GM19328 (cell line): ENCODE data around the gene NUP214.
"Not testable (repeated sequence)": the region's sequence is repeated elsewhere in the genome, so short reads cannot be mapped to it uniquely, and the experiment has no call there.

ENCODE experiments used
- ATAC-seq: cut with Tn5 transposase; IDR thresholded peaks from one replicate; pipeline ENCODE4 v1.9.1; 2021; ENCODE audit warnings: mild to moderate bottlenecking, moderate library complexity; ENCODE audit not compliant: unreplicated experiment

The NUP214 gene

DNA sequence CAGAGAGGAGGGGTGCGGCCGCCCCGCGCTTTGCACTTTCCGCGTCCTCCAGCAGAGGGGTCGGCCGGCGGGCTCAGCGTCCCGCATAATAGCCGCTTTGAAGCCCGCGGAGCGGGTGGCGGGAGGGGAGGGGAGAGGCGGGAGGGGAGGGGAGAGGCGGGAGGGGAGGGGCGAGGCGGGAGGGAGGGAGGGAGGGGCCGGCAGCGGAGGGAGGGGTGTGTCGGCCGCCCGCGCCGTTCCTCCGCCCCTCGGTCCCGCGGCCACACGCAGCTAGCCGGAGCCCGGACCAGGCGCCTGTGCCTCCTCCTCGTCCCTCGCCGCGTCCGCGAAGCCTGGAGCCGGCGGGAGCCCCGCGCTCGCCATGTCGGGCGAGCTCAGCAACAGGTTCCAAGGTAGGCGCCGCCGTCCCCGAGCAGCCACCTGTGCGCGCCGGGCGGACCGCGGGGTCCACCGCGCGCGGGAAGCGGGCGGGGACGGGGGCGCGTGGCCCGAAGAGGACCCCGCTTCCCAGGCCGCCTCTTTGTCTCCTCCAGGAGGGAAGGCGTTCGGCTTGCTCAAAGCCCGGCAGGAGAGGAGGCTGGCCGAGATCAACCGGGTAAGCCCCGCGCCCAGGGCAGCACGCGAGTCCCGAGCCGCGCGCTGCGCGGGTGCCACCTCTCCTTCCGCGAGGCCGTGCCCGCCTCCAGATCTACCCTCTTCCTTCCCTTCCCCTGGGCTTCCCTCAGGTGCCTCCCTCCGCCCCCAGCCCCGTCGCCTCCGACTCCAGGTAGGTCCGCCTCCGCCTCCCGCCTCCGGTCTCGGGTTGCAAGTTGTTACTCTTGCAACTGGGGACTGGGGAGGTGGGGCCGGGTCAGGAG, 28.9 kb upstream of the NUP214 start, which contains the start of gene AIF1L:
TSS of gene AIF1L (plus strand) at position 263 of the 857 bp plus-strand sequence. CDS start at position 362, 99 bp downstream.
- ATAC-seq = no peak

GRCh38 chr9:131097126-131097947, 28.0 kb upstream of the NUP214 start:
- no peak for ATAC-seq

- no peak for ATAC-seq
These were observed 27.5 kb upstream of the NUP214 start for GRCh38 chr9:131097948-131098278.

DNA sequence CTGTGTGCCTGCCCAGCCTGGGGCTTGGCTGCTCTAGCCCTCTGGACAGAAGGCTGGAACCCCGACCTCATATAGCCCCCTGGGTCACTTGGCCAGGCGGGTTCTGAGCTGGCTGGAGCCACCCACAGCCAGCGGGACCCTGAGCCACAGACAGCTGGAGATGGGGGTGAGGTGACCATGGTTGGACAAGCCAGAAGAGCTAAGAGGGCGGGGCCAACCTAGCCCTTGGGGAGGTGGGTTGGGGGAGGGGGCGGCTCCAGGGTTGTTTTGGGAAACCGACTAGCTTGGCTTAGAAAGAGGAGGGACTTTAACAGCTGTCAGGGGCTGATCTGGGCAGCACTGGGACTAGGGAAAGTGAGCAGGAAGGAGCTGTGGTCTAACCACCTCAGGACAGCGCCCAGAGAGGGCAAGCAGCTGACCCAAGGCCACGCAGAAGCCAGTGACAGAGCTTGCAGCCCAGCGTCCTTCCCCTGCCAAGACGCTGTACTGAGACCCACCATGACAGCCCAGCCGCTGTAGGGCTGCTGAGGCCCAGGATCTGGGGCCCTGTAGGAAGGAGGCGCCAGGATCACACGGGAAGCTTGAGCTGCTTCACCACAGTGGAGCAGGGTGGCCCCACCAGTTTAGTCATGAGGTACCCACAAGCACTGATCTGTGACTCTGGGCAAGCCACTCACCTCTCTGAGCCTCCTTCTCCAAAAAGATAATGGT, 26.8 kb upstream of the NUP214 start:
- ATAC-seq = no peak

DNA sequence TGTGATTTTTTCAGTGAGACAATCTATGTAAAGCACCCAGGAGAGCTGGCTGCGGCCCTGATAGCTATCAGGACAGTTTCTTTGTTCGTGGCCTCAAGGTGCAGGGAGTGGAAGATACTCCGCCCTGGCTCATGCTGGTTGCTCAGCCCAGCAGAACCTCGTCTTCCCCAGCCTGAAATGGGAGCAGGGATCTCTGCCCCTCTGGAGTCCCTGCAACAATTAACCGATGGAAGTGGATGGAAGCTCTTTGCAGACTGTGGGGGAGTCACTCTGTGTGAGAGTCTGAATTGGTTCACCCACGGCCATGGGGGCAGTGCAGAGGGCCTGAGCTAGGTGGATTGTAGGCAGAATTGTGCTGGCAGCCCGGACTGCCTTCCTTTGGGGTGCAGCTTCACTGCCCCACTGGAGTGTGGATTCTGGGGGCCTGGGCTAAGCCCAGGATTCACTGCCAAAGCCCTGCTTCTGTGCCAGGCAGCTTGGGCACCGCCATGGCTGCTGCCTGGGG, 26.2 kb upstream of the NUP214 start:
- no peak for ATAC-seq

GRCh38 chr9:131099845-131100244, 25.5 kb upstream of the NUP214 start:
- not testable (repeated sequence) for ATAC-seq

DNA sequence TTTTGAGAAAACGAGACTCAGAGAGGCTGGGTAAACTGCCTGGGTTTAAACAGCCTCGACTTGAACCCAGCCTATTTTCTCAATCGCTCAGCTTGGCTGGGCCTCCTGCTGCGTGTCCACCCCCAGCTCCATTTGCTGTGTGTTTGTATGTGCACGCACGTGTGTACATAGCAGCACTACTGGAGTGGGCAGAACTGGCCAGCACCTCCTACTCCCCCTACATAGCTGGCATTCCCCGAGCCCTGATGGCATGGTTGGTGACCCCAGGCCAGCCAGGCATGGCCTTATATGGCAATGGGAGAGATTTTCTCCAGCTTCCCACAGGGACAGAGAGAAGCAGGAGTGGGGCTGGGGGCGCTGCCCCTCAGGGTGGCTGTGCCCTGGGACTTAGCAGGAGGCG, 24.9 kb upstream of the NUP214 start:
- ATAC-seq = no peak

DNA sequence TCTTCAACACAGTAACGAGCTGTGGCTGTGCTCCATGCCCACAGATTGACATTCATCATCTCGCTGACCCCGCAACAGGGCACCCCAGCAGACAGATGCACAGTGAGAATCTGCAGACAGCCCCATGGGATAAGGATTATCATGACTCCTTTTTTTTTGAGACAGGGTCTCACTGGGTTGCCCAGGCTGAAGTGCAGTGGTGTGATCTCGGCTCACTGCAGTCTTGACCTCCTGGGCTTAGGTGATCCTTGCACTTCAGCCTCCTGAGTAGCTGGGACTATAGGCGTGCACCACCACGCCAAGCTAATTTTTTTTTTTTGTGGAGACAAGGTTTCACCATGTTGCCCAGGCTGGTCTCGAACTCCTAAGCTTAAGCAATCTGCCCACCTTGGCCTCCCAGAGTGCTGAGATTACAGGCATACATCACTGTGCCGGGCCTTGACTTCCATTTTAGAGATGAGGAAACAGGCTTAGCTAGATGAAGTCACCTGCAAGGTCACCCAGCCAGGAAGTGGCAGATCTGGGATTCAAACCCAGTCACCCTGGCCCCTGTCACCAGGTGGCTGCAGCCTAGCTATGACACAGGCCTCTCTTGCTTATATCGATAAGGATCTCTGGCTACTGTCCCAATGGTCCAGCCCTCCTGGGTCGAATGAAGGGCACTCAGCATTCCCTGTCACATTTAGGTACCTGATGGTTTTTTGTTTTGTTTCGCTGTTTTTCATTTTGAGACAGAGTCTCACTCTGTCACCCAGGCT, 24.0 kb upstream of the NUP214 start:
- no peak for ATAC-seq

DNA sequence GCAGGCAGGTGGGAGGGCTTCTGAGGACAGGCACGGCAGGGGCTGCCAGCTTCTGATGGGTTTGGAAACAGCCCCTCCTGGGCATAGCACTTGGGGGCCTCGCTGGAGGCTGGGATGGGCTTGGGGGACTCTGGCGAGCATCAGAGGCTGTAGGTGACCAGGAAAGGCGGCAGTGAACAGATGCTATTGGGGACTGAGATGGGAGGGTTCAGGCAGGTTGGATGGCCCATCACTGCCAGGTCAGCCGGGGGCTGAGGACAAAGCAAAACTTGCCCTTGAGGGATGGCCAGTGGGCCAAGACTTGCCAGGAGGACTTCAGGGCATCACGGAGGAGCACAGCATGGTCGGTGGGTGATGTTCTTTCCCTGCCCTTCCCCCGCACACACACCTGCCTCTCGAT, 22.4 kb upstream of the NUP214 start:
- ATAC-seq = no peak

GRCh38 chr9:131103535-131103934, 21.9 kb upstream of the NUP214 start:
- no peak for ATAC-seq

DNA sequence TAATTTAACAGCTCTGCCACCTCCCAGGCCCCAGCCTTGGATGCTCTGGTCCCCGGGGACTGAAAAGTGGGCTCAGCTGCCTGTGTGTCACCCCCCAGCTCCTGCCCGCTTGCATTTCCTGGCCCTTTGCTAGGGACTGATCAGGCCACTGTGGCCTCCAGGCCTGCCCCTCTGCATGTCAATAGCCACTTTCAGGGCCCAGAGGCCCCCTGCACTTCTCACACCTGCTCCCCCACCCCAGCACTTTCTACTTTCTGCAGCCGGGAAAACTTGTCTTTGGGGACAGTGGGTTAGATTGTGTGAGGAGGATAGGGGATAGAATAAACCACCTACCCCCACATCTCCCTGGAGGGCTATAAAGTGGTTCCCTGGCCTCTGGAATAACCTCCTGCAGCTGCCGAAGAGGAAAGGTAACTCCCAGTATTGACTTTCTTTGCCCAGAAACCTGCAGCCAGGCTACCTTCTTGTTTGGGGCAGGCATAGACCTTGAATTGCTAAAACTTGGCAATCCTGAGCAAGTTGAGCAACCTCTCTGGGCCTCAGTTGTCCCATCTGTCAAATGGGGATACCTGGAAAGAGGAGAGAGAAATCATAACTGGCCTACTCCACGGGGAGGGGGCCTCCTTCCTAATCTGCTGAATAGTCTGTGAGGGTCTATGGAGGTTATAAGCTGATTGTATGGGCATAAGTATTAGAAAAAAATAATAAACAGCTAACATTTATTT, 21.2 kb upstream of the NUP214 start:
- ATAC-seq = no peak

DNA sequence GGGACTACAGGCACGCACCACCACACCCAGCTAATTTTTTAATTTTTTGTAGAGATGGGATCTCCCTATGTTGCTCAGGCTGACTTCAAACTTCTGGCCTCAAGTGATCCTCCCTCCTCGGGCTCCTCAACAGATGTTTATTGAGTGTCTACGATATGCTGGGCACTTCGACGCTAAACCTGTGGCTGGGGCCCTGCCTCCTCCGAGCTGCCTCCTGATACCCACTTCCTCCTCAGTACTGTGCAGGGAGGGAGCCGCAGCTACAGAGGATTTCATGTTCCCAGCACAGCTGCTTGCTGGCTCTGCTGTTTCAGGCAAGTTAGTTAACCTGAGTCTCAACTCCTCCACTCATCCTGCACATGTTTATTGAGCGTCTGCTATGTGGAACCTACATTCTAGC, 19.4 kb upstream of the NUP214 start:
- ATAC-seq = no peak

DNA sequence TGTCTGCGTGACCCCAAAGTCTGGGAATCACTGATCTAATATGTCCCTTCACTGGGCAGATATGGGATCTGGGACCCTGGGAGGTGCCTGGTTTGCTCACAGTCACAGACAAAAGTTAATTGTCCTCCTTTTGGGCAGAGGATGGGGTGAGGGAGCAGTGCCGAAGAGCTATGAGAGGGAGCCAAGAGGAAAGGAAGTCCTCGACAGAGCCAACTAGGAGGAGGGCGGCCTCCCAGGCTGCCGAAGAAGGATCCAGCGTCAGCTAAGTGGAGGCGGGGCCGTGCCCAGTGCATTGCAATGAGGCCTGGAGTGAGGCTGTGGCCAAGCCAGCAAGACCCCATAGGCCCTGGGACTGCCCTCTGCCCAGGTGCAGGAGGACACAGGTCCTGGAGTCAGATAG, 17.6 kb upstream of the NUP214 start:
- ATAC-seq = no peak

GRCh38 chr9:131111186-131111853, 14.1 kb upstream of the NUP214 start:
- ATAC-seq = no peak

DNA sequence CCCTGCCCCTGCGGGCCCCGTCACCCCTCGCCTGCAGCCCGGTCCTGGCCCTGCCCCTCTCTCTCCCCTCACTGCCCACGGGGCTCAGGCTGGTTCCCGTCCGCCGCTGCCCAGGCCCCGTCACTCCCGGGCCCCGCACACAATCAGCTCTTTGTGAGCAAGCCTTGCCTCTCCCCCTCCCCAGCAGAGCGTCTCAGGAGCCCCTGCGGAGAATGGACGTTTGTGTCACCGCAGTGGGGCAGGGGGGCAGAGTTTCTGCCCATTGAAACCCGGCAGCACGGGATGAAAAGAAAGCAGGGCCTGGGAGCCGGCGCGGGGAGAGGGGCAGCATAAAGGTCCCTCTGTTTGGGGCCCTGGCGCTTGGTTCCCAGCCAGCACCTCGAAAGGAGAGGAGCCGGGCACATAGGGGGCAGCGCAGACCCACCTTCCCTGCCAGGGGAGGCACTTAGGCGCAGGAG, 13.5 kb upstream of the NUP214 start:
- ATAC-seq = no peak

GRCh38 chr9:131112374-131113154, 12.8 kb upstream of the NUP214 start:
- ATAC-seq = no peak

DNA sequence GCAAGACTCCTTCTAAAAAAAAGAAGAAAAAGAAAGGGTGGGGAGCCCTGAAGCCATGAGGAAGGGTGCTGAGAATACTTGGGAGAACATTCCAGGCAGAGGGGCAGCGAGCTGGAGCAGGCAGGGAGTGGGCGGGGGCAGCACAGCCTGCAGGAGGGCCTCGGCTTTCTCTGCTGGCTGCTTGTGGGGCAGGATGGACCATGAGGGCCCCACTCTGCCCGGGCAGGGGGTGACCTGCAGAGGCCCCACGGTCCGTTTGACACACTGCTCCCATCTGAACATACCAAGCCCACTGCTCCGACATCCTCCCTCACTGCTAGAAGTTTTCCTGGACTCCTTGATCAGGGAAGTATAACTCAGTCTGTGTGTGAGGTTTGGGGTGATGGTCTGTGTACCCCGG, 11.7 kb upstream of the NUP214 start:
- no peak for ATAC-seq

GRCh38 chr9:131114084-131114535, 11.3 kb upstream of the NUP214 start:
- no peak for ATAC-seq
